GM21528 (cell line): ENCODE measurements around the gene AGAP5.
"Not testable (repeated sequence)": the region's sequence is repeated elsewhere in the genome, so short reads cannot be mapped to it uniquely, and the experiment has no call there.

Source experiments
- ATAC-seq: cut with Tn5 transposase; IDR thresholded peaks from one replicate; pipeline ENCODE4 v1.9.1; 2021; ENCODE audit warnings: mild to moderate bottlenecking, moderate library complexity; ENCODE audit not compliant: unreplicated experiment, low FRiP score

AGAP5 gene

GRCh38 chr10:73715179-73716156, 17.6 kb upstream of the AGAP5 start:
- not testable (repeated sequence) for ATAC-seq

- not testable (repeated sequence) for ATAC-seq
Measured at GRCh38 chr10:73714483-73714882, 16.6 kb upstream of the AGAP5 start.

- ATAC-seq, result not testable (repeated sequence)
Measured at GRCh38 chr10:73713912-73714311, 16.0 kb upstream of the AGAP5 start.

- ATAC-seq, result not testable (repeated sequence)
Measured at GRCh38 chr10:73711683-73712082, 13.8 kb upstream of the AGAP5 start.

- not testable (repeated sequence) for ATAC-seq
Measured at GRCh38 chr10:73708122-73708521, 10.2 kb upstream of the AGAP5 start.

GRCh38 chr10:73707628-73708027, 9.7 kb upstream of the AGAP5 start:
- not testable (repeated sequence) for ATAC-seq

- not testable (repeated sequence) for ATAC-seq
Measured at GRCh38 chr10:73706488-73706887, 8.6 kb upstream of the AGAP5 start.

- ATAC-seq, result not testable (repeated sequence)
Measured at GRCh38 chr10:73705506-73706072, 7.7 kb upstream of the AGAP5 start.

- not testable (repeated sequence) for ATAC-seq
Measured at GRCh38 chr10:73703924-73704323, 6.0 kb upstream of the AGAP5 start.

- not testable (repeated sequence) for ATAC-seq
Measured at GRCh38 chr10:73698819-73699218, 910 bp upstream of the AGAP5 start.

GRCh38 chr10:73695302-73695701, 2.6 kb downstream of the AGAP5 start:
- ATAC-seq, result not testable (repeated sequence)

GRCh38 chr10:73690755-73691154, 7.2 kb downstream of the AGAP5 start:
- ATAC-seq, result not testable (repeated sequence)

- not testable (repeated sequence) for ATAC-seq
Measured at GRCh38 chr10:73689596-73689995, 8.3 kb downstream of the AGAP5 start.

GRCh38 chr10:73687641-73688040, 10.3 kb downstream of the AGAP5 start:
- ATAC-seq, result not testable (repeated sequence)

GRCh38 chr10:73674546-73674945, 23.4 kb downstream of the AGAP5 start:
- ATAC-seq, result not testable (repeated sequence)

- ATAC-seq, result not testable (repeated sequence)
Measured at GRCh38 chr10:73668378-73668777, 29.5 kb downstream of the AGAP5 start.

- ATAC-seq, result not testable (repeated sequence)
Measured at GRCh38 chr10:73666153-73666809, 31.6 kb downstream of the AGAP5 start.

GRCh38 chr10:73665581-73665980, 32.3 kb downstream of the AGAP5 start:
- not testable (repeated sequence) for ATAC-seq

GRCh38 chr10:73664156-73665040, 33.5 kb downstream of the AGAP5 start:
- ATAC-seq, result not testable (repeated sequence)

GRCh38 chr10:73663621-73664020, 34.3 kb downstream of the AGAP5 start:
- ATAC-seq, result not testable (repeated sequence)
